Mesenteric fat pad (tissue), 1 donor: ENCODE results near the gene GSK3B. TPM values are rescaled to one million over a fixed set of nuclear protein-coding genes. Genes with fewer than 3 reads are reported as not detected.
"Not testable (repeated sequence)": the region's sequence is repeated elsewhere in the genome, so short reads cannot be mapped to it uniquely, and the experiment has no call there.

Source experiments
- DNase-seq: peaks from one replicate; pipeline ENCODE4 v3.0.0-alpha.2; 2020; ENCODE audit warnings: low spot score
- total RNA-seq: library from RNA; stranded (reverse); fragmentation: NEBNext Ultra II Directional; extraction: Animal tissue kit (Norgen Biotek cat#: 25700); gene quantifications from one replicate; pipeline ENCODE4 v1.2.1, GENCODE V29; 2021
- donor health status: DM: yes; HTN: yes; CAD: no.

GSK3B gene
- total RNA-seq, 1 donor from 2014 or later: 34.6 TPM

GRCh38 chr3:120018299-120018698 lies 75.9 kb downstream of the GSK3B start:
- DNase-seq: no peak

- DNase-seq: no peak
Observed at GRCh38 chr3:120017692-120018091, 76.6 kb downstream of the GSK3B start.

- no peak for DNase-seq
Observed at GRCh38 chr3:120013481-120013880, 80.8 kb downstream of the GSK3B start.

GRCh38 chr3:120005741-120006140 lies 88.5 kb downstream of the GSK3B start:
- not testable (repeated sequence) for DNase-seq

- DNase-seq: not testable (repeated sequence)
Observed at GRCh38 chr3:120004008-120004498, 90.2 kb downstream of the GSK3B start.

- DNase-seq: no peak
Observed at GRCh38 chr3:119998166-119998565, 96.1 kb downstream of the GSK3B start.

- DNase-seq: no peak
Observed at GRCh38 chr3:119990888-119991287, 103.4 kb downstream of the GSK3B start.

- DNase-seq: no peak
Observed at GRCh38 chr3:119989981-119990655, 104.1 kb downstream of the GSK3B start.

- DNase-seq: not testable (repeated sequence)
Observed at GRCh38 chr3:119986812-119987211, 107.4 kb downstream of the GSK3B start.

- DNase-seq: no peak
Observed at GRCh38 chr3:119981386-119981785, 112.9 kb downstream of the GSK3B start.

GRCh38 chr3:119978554-119979208 lies 115.6 kb downstream of the GSK3B start:
- DNase-seq: no peak

- no peak for DNase-seq
Observed at GRCh38 chr3:119977353-119977752, 116.9 kb downstream of the GSK3B start.

- DNase-seq: no peak
Observed at GRCh38 chr3:119976214-119976613, 118.0 kb downstream of the GSK3B start.

- no peak for DNase-seq
Observed at GRCh38 chr3:119974656-119975055, 119.6 kb downstream of the GSK3B start.

- no peak for DNase-seq
Observed at GRCh38 chr3:119973018-119973646, 121.1 kb downstream of the GSK3B start.

GRCh38 chr3:119969759-119970158 lies 124.5 kb downstream of the GSK3B start:
- no peak for DNase-seq

- no peak for DNase-seq
Observed at GRCh38 chr3:119967353-119968006, 126.8 kb downstream of the GSK3B start.

GRCh38 chr3:119965692-119966091 lies 128.6 kb downstream of the GSK3B start:
- no peak for DNase-seq

GRCh38 chr3:119964294-119964693 lies 130.0 kb downstream of the GSK3B start:
- no peak for DNase-seq

GRCh38 chr3:119955972-119956371 lies 138.3 kb downstream of the GSK3B start:
- DNase-seq: no peak

GRCh38 chr3:119950666-119951325 lies 143.5 kb downstream of the GSK3B start:
- no peak for DNase-seq
